GM19025 (cell line): ENCODE results near the gene CTIF.

Source experiments
- ATAC-seq: cut with Tn5 transposase; IDR thresholded peaks from one replicate; pipeline ENCODE4 v1.9.1; 2021; ENCODE audit warnings: mild to moderate bottlenecking, low read depth, moderate library complexity; ENCODE audit not compliant: unreplicated experiment

CTIF gene

DNA sequence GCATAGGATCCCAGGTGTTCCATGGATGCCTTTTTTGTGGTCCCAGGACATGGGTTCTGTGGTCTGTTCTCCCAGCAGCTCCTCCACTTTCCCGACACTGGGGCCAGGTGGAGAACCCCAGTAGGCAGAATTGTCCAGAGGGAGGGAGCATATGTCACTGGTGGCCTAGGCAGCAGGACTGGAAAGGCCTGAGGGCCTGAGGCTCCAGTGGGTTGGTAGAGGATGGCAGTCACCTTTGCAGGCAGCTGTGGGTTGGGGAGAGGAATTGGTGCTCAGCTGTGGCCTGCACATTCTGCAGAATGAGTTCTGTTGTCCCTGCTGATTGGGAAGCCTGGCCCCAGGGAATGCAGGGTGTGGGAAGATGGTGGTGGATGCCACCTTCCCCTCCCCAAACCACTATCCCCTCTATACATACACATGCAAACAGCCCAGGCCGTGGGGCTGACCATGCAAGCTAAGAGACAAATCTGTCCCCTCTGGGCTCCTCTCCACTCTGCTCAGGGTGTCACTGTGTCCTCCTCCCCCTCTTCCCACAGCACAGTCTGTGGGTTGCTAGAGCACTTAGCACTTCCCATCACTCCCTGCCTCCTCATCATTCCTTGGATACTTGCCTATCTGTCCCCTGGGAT lies 11.4 kb downstream of the CTIF start:
- ATAC-seq = no peak

DNA sequence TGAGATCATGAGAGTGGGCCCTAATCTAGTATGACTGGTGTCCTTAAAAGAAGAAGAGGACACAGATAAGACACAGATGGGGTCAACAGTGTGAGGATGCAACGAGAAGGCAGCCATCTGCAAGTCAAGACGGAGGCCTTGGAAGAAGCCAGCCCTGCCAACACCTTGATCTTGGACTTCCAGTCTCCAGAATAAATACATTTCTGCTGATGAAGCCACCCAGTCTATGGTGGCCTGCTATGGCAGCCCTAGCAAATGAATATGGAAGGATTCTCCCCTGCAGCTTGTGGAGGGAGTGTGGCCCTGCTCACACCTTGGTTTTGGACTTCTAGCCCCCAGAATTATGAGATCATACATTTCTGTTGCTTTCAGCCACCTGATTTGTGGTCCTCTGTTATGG lies 12.3 kb downstream of the CTIF start:
- ATAC-seq = no peak

- ATAC-seq = no peak
These were observed 13.3 kb downstream of the CTIF start for GRCh38 chr18:48552130-48552529.

GRCh38 chr18:48553236-48553635 lies 14.4 kb downstream of the CTIF start:
- ATAC-seq = no peak

- ATAC-seq = no peak
These were observed 16.0 kb downstream of the CTIF start for GRCh38 chr18:48554610-48555400.

DNA sequence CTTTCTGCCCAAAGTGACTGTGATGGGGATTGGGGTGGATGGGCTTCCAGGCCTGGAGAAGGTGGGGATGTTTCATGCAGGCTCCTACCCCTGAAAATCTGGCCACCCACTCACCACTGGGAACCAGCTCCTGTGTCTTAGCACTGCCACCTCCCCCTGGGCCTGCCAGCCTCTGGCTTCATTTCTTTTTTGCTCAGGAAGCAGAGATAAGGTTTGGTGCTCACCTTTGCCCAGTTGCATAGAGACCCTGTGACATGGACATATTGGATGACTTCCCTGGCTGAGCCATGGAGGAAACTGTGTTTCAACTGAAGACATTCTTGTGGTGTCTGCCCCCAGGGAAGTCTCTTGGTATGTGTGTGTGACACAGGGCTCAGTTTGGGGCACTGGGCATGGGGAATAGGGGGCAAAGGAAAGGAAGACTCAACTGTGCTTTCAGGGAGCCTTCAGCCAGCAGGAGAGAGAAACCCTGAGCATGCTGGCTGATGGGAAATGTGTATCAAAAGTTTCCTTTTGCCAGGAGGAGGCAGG lies 16.7 kb downstream of the CTIF start:
- no peak for ATAC-seq

- ATAC-seq = no peak
These were observed 18.9 kb downstream of the CTIF start for GRCh38 chr18:48557640-48558174.

DNA sequence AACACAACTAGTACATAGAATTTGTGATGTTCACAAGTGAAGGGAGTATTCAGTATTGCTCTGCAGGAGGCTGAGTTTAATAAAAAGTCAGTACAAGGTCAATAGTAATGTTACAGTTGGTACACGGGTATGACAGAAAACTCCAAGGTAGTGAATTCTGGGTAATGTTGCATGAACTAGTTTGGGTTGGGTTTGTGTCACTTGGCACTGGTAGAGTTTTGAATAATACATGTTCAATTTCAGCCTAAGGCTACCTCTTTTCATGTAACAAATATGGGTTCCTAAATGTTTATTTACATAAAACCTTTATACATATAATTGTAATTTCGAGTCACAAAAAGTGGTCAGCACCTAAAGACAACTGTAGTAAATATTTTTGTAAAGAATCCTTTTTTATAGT lies 19.4 kb downstream of the CTIF start:
- ATAC-seq = no peak

GRCh38 chr18:48560491-48560890 lies 21.7 kb downstream of the CTIF start:
- ATAC-seq = no peak

- no peak for ATAC-seq
These were observed 23.2 kb downstream of the CTIF start for GRCh38 chr18:48562075-48562474.

DNA sequence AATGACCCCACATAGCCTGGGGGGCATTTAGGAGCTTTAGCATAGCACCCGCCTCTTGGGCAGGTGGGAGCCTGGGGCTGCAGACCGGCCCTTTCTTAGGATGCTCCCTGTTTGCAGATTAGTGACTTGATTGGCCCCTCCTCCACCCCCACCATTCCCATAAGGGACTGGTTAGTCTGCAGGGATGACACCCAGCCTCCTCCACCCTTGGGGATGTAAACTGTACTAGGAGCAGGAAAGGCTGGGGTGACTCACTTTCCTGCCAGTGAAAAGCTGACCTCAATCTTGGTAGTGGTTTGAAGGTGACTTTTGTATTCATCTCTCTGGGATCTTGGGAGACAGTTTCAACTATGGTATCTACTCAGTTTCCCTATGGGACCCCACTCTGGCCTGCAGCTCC lies 24.2 kb downstream of the CTIF start:
- no peak for ATAC-seq

GRCh38 chr18:48564139-48564538 lies 25.3 kb downstream of the CTIF start:
- ATAC-seq = no peak

DNA sequence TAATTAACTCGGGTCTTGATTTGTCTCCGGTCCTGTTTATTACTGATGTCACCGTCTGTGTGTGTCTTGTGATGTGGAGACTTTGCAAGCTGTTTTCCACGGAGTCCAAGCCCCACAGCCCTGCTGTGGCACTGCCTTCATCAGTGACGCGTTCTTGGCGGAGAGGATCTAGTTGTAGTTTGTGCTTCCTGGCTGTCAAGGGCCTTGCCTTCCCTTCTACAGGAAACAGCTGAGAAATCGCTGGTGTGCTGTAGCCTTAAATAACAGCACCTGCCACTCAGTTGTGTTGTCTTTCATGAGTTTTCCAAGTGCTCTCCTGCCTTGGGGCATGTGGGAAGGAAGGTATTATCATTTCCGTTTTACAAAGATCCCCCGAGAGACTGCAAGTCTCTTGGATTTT lies 26.3 kb downstream of the CTIF start:
- no peak for ATAC-seq

- ATAC-seq = no peak
These were observed 27.8 kb downstream of the CTIF start for GRCh38 chr18:48566589-48566988.

- no peak for ATAC-seq
These were observed 28.6 kb downstream of the CTIF start for GRCh38 chr18:48567388-48567787.

DNA sequence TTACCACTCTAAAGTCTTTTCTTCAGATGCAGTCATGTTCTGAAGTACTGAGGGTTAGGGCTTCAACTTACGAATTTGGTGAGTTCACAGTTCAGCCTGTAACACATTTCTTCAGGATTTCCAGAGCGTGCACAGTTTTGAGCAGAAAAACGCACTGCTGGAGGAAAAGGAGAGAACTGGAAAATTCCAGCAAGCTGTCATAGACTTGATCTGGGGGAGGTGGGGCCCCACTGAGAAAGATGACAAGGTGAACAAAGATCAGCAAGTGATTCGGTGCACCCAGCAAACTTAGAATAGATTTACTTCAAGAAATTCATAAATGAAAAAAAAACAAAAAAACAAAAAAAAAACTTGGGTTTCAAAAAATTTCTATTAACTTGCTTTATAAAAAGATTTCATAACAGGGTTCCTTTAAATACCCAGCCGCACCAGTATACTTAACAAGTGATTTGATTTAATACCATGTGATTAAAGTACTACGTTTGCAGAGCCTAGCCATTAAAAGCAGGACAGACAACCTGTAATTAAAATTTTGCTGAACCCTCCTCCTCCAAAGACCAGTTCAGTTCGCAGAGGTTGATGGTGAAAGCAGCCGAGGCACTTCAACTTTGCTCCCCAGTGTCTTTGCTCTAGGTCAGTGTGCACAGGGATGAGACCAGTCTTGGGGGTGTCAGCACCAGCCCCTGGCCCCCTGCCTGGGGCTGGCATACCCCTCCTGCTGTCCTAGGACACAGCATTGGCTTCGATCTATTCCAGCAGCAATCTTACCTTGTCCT lies 30.5 kb downstream of the CTIF start:
- ATAC-seq = no peak

GRCh38 chr18:48569915-48570264 lies 31.1 kb downstream of the CTIF start:
- no peak for ATAC-seq

DNA sequence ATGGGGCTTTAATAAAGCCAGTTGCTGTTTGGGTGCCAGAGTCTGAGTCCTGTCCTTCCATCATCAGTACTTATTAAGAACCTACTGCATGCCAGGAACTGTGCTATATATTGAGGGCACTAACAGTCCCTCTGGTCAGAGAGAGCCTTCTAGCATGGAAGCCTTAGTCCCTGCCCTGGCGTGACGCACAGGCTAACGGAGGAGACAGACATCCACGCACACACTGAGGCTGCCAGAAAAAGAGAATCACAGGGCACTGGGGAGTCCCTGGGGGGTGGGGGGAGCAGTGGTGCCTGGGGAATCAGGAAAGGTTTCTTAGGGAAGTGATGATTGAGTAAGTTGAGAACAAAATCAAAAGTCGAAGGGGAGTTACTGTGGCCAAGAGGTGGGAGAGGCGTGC lies 31.5 kb downstream of the CTIF start:
- no peak for ATAC-seq

DNA sequence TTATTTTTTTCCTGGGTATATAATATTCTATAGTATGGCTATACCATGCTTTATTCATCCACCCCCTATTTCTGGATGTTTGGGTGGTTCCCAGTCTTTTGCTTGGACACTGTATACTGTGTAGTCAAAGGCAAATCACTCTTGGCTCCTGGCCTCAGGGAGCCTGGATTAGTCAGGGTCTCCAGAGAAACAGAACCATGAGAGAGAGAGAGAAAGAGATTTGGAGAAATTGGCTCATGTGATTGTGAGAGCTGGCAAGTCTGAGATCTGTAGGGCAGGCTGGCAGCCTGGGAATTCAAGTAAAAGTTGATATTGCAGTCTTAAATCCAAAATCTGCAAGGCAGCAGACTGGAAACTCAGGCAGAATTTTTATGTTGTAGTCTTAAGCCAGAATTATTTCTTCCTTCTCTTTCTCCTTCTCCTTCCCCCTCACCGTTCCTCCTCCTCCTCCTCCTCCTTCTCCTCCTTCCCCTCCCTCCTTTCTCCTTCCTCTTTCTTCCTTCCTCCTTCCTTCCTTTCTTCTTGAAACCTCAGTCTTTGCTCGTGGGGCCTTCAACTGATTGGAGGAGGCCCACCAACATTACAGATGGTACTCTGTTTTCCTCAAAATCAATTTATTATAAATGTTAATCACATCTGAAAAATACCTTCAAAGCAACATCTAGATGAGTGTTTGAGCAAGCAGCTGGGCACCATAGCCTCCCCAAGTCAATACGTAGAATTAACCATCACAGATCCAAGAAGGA lies 33.0 kb downstream of the CTIF start:
- ATAC-seq = no peak

GRCh38 chr18:48572402-48573126 lies 33.7 kb downstream of the CTIF start:
- no peak for ATAC-seq
